GM12801 (cell line): ENCODE results near the gene RNF166.

Source experiments
- CTCF ChIP-seq: IDR thresholded peaks from one replicate; pipeline ENCODE4 v1.5.1; 2011; ENCODE audit warnings: control low read depth; ENCODE audit not compliant: insufficient read length; ENCODE audit errors: extremely low read depth

The RNF166 gene, protein sequence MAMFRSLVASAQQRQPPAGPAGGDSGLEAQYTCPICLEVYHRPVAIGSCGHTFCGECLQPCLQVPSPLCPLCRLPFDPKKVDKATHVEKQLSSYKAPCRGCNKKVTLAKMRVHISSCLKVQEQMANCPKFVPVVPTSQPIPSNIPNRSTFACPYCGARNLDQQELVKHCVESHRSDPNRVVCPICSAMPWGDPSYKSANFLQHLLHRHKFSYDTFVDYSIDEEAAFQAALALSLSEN

GRCh38 chr16:88706229-88706964, at the start of gene RNF166, which contains the start of gene CTU2:
TSS of gene RNF166 (minus strand) at chr16:88706408. CDS start at chr16:88706325, 83 bp downstream.
TSS of gene CTU2 (plus strand) at chr16:88706503. CDS start at chr16:88706531, 28 bp downstream.
- TF ChIP-seq CTCF = no peak

DNA sequence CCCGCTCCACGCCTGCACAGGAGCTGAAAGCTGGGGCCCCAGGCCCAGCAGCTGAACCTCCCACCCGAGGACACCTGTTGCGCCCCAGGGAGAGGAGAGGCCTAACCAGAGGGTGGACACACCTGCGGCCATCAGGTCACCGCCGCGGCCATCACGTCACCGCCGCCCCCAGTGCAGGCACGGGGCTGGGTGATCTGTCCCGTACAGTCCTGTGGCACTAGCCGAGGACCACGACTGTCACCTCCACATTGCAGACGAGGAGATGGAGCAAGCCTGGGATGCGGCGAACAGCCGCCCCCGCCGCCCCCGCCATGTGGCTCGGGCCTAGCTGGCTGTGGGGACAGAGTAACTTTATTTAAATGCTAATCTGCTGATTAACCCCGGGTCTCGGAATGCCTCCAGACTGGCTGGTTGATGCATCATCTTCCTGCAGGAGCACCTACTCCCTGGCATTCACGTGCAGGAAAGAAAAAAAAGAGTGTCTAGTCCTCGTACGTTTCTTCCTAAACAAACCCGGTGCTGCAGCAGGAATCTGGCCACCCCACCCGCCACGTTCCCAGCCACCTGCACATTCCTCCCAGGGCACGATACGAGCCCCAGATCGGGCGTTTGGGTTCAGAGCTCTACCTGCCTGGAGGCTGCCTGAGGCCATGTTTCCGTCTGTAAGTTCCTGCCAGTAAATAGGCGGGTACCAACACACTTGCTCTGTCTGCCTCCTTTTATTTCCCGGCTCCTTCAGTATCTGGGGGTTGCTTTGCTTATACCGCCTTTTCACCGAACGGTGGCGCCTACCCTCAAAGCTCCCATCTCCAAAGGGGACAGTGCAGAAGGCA, 48.9 kb upstream of the RNF166 start:
- TF ChIP-seq CTCF = no peak

DNA sequence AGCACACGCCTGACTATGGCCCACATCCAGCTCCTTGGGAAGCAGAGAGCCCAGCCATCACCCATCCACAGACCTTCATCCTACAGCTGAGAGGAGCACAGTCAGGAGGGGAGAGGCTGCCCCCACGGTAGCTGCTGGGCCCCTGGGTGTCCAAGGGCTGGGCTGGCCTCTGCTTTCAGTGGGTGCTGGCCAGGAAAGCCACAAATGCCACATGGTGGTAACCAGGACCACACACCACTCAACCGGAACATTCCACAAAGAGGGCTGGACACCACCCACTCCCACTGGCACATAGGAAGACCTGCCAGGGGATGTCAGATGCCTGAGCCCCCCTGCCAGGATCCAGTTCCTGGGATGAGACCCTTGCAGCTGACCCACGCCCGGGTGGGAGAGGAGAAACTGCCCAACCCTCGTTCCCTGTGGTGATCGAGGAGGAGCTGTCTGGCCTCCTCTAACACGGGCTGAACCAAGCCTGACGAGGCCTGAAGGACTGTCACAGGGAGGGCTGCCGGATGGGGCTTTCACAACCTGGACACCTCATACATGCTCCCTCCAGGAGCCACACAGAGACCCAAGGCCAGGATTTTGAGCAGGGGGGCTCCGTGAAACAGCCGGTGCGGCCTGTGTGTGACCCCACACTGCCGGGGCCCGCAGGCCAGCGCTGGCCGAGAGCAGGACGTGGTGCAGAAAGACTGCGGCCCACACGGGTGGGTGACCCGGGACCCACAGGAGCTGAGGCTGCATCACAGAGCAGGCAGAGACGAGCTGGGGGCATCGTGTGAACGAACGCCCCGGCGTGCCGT, 48.1 kb upstream of the RNF166 start:
- TF ChIP-seq CTCF = no peak

- no peak for TF ChIP-seq CTCF
These were observed 47.4 kb upstream of the RNF166 start for GRCh38 chr16:88753602-88754001.

DNA sequence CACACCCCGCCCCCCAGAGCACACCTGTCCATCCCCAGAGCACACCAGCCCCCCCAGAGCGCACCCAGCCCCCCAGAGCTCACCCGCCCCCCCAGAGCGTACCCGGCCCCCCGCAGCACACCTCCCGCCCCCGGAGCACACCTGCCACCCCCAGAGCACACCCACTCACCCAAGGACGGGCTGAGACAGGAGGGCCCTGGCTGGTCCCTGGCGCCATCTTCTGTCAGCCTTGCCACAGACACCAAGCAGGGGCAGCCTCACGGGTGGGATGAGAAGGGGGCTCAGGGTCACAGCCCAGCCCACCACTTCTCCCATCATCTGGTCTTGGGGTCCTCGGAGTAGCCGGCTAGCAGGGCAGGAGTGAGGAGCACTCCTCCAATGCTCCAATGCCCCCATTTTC, 47.0 kb upstream of the RNF166 start:
- TF ChIP-seq CTCF = no peak

DNA sequence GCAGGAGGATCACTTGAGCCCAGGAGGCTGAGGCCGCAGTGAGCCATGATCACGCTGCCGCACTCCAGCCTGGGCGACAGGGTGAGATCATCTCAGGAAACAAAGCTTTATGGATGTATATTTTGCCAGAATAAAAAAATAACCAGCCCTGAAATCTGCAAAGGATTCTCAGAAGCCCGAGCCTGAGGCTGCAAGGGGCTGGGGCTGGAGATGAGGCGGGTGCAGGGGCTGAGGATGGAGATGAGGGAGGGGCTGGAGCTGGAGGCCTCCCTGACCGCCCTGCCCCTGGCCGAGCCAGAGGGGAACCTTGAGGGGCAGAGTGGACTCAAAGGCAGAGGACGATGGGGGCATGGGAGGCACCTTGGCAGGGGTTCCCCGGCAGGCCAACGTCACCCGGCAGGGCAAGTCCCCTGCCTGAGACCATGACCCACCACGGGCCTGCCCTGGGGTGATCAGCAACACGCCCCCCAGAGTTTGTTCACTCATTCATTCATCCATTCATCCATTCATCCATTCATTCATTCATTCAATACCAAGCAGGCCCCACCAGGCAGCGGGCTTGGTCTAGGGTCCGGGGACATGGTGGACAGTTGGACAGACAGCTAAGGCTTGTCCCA, 46.3 kb upstream of the RNF166 start:
- no peak for TF ChIP-seq CTCF
